GM12875 (cell line): ENCODE data around the gene TMEM233.

Experiments
- H3K4me3 ChIP-seq: one replicate; pipeline ENCODE4 v1.5.1; 2011; ENCODE audit warnings: low read depth, low read length, control low read depth
- TF ChIP-seq, protein P1 (sequence below): IDR thresholded peaks from 2 replicates; pipeline ENCODE4 v1.5.1; 2011; ENCODE audit warnings: low read depth, mild to moderate bottlenecking, control low read depth, inconsistent platforms, low read length, moderate library complexity, borderline replicate concordance; ENCODE audit not compliant: insufficient read depth

TMEM233 gene

DNA sequence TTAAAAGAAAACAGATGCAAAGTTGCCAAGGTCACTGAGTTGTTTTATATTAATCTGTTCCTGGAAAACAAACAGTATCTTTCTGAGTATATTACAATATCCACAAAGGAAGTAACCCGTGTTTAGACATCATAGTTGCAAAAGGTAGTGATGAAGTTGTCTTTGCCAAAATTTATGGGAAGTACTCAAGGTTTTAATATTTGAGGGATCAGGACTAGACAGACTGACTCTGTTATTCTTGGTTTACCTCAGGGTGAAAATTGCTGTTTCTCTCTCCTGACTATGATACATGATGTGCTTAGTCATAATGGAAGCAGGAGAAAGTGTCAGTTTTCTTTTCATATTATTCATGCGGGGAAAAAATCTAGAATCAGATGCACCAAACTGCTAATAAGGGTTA lies 28.3 kb downstream of the TMEM233 start:
- TF ChIP-seq, protein P1, sequence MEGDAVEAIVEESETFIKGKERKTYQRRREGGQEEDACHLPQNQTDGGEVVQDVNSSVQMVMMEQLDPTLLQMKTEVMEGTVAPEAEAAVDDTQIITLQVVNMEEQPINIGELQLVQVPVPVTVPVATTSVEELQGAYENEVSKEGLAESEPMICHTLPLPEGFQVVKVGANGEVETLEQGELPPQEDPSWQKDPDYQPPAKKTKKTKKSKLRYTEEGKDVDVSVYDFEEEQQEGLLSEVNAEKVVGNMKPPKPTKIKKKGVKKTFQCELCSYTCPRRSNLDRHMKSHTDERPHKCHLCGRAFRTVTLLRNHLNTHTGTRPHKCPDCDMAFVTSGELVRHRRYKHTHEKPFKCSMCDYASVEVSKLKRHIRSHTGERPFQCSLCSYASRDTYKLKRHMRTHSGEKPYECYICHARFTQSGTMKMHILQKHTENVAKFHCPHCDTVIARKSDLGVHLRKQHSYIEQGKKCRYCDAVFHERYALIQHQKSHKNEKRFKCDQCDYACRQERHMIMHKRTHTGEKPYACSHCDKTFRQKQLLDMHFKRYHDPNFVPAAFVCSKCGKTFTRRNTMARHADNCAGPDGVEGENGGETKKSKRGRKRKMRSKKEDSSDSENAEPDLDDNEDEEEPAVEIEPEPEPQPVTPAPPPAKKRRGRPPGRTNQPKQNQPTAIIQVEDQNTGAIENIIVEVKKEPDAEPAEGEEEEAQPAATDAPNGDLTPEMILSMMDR, result no peak
- H3K4me3 ChIP-seq, result no peak overlapping the region

DNA sequence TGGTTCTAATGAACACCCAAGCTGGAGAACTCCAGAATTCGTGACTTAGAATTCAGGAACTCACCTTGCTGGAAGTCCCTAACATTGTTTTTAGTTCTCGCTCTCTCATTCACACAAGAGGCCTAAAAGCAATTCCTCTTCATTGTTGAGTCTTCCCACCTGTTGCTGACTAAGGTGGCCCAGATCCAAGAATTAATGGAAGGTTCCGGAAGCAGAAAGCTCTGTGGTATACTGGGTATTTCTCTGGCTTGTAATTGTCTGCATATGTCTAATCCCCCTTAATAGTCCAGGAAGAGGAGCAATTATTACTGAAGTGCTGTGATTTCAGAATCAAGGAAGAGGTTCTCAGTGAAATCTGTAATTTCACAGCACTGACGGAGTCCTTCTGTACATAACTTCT lies 31.4 kb downstream of the TMEM233 start:
- TF ChIP-seq, protein P1, result no peak
- no peak overlapping the region for H3K4me3 ChIP-seq

DNA sequence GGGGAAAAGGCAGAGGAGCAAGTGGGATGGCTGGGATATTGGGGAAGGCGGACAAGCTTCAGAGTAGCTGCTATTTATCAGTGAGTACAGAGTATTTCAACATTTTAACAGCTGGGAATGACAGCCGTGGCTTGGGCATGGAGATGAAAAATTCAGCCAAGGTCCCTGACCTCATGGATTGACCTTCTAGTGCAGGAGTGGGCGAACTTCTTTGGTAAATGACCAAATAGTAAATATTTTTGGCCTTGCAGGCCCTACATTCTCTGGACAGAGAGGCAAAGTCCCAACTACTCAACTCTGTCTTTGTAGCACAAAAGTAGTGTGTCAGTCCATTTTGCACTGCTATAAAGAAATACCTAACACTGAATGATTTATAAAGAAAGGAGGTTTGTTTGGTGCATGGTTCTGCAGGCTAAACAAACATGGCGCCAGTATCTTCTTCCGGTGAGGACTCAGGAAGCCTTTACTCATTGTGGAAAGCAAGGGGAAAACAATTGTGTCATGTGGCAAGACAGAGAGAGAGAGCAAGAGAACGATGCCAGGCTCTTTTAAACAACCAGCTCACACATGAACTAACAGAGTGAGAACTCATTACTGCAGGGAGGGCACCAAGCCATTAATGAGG lies 33.6 kb downstream of the TMEM233 start:
- no peak overlapping the region for H3K4me3 ChIP-seq
- TF ChIP-seq, protein P1, result no peak

DNA sequence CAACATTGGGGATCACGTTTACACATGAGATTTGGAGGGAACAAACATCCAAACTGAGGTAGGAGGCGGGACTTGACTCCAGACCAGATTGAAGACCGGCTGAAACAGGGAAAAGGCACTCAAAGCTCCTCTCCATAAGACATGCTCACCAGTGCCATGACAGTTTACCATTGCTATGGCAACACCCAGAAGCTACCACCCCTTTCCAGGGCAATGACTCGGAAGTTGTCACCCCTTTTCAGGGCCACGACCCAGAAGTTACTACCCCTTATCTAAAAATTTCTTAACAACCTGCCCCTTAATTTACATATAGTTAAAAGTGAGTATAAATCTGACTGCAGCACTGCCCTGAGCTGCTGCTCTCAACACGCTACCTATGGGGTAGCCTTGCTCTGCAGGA lies 34.1 kb downstream of the TMEM233 start:
- TF ChIP-seq, protein P1, result no peak
- H3K4me3 ChIP-seq, result no peak overlapping the region

DNA sequence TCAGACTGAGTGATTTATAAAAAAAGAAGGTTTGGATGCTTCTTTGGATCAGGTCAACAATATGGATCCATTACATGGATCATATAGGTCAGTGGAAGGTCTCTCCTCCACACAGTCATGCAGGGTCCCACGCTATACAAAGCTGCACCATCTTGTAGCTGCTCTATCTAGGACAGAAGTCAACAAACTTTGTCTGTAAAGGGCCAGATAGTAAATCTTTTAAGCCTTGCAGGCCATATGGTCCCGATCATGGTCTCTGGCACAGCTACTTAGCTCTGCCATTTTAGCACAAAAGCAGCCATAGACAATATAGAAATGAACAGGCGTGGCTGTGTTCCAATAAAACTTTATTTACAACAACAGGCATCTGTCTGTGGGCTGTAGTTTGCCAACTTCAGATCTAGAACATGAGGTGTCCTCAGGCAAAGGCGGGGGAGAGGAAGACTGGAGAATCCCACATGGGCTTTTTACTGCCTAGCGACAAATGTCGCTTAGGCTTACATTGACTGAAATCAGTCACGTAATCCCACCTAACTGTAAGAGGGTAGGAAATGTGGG lies 36.7 kb downstream of the TMEM233 start:
- TF ChIP-seq, protein P1, result no peak
- no peak overlapping the region for H3K4me3 ChIP-seq

DNA sequence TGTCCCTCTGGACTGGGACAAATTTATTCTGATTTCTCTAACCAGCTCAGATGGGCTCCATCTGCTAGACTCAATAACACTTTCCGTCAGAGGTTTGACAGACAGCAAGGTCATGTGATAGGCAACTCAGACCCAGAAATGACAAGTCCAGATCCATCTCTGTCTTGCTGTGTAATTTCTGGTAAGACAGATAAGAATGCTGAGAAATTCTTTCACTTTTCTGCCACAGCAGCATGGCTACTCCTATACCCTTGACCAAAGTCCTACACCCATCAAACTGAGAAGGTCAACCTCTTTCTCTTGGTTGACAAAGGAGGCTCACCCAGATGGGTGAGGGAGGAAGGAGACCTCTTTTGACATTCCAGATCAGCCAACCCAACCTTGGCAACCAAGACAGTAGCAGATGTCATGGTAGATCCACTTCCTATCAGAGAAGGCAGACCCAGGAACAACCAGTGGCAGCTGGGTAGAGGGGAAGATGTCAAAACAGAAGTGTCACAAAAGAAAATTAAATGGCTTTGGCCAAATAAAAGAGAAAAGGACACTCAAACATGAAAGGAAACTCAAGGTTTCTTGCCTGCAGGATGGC lies 37.5 kb downstream of the TMEM233 start:
- H3K4me3 ChIP-seq, result no peak overlapping the region
- TF ChIP-seq, protein P1, result no peak
